ENCODE results near the gene GRAMD2A.

- TF ChIP-seq CTCF (IDR thresholded peaks at IDR 0.05) (no peak), EP300 (IDR thresholded peaks at IDR 0.05) (no peak), POLR2AphosphoS5 (IDR thresholded peaks at IDR 0.05) (no peak)
These were observed 24.8 kb downstream of the GRAMD2A start for GRCh38 chr15:72172796-72173195.
